NK-92 treated with Interleukin-12 subunit alpha and Interleukin-12 subunit beta, amount 100 ng/mL, for 24 hours (cell line): ENCODE measurements around the gene TTLL3.
A peak's percentile ranks its signal among the peaks of the same experiment; 100 is the strongest.
"Not testable (repeated sequence)": the region's sequence is repeated elsewhere in the genome, so short reads cannot be mapped to it uniquely, and the experiment has no call there.

Experiments used
- DNase-seq: peaks from one replicate; lab custom pipeline; 2025; lab: John Stamatoyannopoulos, UW

Gene TTLL3

DNA sequence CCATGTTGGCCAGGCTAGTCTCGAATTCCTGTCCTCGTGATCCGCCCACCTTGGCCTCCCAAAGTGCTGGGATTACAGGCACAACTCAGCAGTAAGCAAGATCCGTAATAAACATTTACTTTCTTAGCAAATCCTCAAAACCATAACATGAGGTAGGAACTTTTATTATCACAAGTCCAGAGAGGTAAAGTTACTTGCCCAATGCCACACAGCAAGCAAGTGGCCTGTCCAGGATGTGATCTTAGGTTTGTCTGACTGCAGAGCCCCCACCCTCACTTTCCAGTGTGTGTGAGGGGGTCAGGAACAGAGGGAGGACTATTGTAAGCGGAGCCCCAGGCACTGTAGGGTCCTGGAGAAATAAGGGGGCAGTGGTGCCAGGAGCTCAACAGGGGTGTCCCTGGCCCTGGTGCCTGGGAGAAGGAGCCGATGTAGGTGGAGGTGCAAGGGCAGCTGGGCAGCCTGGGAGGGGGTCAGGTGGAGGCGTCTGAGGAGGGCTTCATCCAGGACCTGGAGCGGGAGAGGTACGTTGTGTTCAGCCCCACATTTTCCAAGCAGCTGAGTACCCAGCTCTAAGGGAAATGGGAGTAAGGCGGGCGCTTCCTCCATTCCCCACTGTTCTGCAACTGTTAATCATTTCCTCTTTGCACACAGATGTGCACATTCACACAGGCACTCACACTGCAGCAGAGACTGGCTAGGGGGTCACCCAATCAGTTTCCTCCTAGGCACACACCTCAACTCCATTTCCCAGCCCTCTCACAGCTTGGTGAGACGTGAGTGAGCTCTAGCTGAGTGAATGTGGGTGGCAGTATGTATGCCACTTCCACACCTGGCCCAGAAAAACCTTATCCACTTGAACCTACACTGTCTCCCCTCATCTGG is 27.9 kb downstream of the TTLL3 start:
- DNase-seq, result no peak

DNA sequence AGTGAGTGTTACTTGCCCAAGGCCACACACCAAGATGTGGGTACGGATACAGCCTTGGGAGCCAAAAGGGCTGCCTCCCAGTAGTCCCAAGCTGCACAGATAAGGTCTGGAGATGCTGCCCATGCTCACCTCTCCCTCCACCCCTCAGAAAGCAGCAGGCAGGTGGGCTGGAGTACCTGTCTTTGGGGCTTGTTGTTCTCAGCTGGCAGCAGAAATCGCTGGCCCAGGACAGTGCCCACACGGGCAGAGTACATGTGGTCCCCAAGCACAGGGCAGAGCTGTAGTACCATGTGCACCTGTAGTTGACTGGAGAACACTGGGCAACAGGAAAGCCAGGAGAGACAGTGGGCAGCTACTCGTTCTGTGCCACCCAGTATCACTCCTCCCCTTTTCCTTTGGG is 28.8 kb downstream of the TTLL3 start:
- DNase-seq, result no peak

DNA sequence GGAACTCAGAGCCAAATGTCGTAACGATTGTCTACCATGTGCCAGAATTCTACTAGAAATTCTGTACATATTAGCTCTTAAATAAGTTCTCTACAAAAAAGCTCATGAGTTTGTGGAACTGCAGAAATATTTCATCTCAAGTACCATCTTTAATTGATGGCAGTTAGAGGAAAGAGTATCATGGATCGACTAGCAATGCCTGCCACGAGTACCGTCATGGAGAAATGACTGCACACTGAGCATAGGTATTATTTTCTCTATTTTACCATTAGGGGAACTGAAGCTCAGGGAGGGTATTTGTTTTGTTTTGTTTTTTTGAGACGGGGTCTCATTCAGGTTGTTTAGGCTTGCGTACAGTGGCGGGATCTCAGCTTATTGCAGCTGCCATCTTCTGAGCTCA is 31.0 kb downstream of the TTLL3 start:
- DNase-seq, result no peak

DNA sequence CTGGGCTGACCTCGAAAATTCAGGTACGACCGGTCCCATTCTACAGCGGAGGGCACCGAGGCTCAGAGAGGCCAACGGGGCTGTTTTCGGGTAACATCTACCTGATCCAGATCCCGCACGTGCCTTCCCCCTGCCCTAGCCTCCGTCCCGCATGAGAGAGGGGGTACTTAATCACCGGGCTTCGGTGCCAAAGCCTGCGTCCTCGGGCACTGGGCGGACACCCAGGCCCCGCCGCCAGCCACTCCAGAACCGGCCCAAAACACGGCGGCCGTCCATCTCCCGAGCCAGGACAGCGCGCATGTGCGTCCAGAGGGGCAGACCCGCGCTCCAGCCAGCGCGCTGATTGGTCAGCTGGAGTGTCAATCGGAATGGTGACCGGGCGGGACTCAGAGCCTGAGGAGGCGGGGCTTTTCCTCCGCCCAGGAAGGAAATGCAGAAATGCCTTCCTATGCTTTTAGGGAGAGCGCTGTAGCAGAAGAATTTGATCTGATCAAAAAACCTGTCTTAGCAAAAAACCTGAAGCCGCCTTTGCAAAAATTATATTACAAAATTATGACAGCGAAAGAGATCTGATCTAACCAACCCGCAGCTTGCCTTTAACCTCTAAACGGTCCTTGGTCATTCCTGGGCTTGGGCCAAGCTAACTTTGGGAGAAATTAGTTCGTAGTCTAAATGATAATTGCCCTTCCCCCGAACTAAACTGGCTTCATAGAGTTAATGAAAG is 33.8 kb downstream of the TTLL3 start, which contains the start of gene RPUSD3:
TSS of gene RPUSD3 (minus strand) at position 294 of the 724 bp plus-strand sequence. CDS start at position 276, 18 bp downstream.
- DNase-seq, result peak; percentile 80

DNA sequence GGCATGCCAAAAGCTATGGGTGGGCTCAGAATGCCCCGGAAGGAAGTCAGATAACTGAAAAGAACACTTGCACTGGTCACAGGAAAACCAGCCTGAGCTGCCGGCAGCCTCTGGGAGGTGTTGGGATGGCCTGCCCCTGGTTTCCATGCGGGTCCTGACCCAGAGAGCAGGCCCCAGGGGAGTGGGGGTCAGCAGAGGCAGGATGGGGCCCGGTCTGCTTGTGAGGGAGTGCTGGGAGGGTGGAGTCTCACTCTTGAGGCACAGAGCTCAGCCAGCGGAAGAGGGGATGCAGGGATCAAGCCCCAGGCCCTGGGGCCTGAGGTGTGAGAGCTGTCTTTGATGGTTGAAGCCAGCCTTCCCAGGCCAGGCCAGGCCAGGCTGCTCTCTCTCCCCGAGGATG is 36.2 kb downstream of the TTLL3 start:
- no peak for DNase-seq

DNA sequence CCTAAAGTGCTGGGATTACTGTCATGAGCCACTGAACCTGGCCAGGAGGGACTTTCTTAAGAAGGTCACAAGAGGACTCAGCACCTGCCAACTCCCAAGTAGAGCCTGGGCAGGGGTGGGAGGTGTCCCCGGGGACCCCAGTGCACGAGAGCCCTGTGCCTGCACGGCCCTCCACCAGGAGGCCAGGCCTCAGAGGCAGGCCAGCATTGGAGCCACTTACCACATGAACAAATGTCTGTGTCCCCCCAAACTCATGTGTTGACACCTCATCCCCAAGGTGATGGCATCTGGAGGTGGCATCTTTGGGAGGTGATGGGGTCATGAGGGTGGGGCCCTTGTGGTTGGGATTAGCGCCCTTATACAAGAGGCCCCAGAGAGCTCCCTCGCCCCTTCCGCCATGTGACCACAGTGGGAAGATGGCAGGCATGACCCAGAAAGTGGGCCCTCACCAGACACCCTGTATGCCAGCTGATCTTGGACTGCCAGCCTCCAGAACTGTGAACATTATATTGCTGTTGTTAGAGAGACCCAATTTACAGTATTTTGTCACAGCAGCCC is 36.9 kb downstream of the TTLL3 start:
- no peak for DNase-seq

DNA sequence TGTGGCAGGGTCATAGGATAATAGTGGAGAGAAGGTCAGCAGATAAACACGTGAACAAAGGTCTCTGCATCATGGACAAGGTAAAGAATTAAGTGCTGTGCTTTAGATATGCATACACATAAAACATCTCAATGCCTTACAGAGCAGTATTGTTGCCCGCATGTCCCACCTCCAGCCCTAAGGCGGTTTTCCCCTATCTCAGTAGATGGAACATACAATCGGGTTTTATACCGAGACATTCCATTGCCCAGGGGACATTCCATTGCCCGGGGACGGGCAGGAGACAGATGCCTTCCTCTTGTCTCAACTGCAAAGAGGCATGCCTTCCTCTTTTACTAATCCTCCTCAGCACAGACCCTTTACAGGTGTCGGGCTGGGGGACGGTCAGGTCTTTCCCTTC is 37.8 kb downstream of the TTLL3 start:
- not testable (repeated sequence) for DNase-seq

DNA sequence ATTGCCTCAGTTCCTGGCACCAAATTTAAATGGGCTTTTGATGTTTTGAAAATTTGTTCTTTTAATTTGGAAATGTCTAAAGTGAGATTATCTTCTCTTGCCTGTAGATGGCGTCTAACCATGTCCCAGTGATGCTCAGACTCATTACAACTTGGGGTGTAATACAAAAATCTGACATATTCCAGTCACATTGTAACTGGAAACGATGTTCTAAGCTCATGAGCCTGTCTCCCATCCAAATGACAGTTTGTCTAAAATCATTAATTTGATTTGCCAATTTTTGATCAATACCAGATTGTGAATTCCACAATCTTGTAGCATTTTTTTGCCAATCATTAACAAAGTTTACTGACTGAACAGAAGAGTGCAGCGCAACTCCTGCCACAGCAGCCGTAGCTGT is 38.8 kb downstream of the TTLL3 start:
- DNase-seq, result not testable (repeated sequence)

DNA sequence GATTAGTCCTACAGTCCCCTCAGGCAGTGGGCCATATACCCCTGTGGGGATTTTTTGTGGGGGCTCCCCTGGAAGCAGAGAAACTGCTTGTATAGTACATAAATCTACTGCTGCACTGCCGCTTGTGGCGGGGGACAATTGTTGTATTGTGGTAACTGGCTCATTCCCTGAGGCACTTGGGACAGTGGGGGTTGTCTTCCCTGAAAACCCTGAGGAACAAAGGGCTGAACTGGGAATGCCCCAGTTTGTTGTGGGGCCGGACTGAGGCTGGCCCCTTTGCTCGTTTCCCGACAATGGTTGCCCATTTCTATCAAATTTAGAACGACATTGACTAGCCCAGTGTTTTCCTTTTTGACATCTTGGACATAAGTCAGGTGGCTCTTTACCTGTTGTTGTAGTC is 41.3 kb downstream of the TTLL3 start:
- not testable (repeated sequence) for DNase-seq

DNA sequence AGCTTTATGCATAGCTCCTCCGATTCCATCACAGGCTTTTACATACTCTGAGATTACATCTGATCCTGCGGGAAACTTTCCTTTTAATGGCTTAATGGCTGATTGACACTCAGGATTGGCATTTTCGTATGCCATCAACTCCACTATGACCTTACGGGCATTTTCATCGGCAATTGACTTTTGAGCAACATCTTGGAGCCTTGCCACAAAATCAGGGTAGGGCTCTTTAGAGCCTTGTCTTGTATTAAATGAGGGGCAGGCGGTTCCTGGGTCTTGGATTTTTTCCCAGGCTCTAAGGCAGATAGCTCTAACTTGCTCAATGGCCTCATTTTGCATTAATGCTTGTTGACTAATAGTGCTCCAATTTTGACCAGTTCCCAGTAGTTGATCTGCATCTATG is 41.9 kb downstream of the TTLL3 start:
- DNase-seq, result not testable (repeated sequence)

DNA sequence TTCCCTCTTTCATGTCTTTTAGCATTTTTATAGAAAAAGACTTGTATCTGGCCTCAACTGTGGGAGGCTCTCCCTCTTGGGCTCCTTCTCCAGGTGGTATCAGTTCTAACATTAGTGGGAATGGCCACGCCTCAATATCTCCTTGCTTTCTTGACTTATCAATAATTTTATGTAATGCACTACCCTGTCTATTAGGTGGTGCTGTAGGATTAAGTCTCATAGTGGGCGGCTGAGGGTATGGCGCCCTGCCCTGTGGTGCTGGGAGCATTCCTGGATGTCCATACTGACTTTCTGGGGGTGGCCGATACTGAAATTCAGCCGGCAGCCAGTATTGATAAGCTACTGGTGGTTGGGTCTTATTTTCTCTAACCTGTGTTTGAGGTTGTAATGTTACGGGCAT is 42.5 kb downstream of the TTLL3 start:
- DNase-seq, result no peak

DNA sequence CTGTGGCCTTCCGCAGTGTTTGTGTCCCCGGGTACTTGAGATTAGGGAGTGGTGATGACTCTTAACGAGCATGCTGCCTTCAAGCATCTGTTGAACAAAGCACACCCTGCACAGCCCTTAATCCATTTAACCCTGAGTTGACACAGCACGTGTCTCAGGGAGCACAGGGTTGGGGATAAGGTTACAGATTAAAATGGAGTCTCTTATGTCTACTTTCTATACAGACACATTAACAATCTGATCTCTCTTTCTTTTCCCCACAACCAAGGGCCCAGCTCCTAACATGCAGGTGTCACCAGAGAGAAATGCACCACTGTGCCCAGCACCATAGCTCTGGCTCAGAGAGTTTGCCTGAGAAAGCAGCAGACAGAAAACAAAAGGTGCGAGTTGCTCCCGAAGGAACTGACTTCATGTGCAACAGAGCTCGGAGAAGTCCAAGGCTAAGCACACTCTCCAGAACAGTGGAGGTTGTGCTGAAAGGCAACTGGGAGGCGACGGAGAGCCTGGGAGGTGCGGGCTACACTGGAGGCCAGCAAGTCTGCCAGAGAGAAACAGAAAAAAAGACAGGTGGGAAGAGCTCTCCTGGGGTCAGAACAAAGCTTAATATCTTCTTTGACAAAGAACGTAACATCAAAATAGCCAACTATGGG is 44.4 kb downstream of the TTLL3 start:
- not testable (repeated sequence) for DNase-seq

DNA sequence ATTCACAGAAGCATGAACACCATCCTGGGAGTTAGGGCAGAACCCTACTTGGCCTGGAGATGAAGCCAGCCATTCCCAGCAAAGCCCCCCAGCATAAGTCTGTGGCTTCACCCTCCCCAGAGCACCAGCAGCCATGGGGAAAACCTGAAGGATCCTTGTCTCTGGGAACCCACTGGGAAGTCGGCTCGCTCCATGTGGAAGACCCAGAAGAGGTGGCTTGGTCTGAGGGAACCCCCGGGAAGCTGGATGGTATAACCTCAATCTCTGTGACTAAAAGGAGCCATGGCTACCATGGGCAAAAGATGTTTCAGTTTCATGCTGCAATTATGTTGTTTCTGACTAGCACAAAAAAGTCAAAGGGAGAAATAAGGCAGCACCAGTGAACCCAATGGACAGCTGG is 45.5 kb downstream of the TTLL3 start:
- no peak for DNase-seq

DNA sequence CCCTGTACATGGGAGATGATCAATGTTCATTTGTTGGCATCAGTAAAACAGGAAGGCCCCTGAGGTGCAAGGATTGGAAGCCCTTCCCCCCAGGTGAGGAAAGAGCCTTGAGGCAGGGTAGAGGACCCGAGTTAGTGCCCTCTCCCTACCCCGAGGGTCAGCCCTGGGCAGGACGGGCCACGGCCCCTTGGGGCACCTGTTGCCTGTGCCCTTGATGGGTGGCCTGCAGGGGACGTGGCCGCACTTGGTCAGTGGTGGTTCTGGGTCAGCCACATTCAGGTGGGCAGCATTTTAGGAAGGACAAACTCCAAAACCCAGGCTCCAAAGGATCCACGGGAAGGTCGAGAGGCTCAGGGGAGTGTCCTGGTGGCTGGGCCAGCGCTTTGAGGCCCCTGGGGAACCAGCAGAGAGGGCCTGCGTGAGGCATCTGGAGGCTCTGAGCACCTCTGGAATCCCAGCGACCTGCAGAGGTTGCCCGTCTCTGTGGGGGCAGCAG is 49.5 kb downstream of the TTLL3 start:
- DNase-seq, result no peak

DNA sequence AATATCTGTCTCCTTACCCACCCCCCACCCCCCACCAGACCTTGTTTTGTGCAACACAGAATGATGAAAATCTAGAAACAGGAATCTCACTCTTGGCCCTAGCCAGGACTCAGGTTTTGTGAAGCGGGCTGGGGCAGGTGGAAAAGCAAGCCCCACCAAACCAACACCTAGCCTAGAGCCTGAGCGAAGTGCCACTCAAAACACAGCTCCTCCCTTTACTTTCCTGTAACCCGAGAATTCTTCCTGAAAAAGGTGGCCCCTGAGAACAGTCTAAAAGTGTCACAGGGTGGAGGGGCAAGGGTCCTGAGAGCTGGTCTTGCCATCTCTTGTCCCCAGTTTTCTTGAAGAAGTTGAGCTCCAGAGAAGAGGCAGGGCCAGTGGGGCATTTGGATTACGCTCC is 51.1 kb downstream of the TTLL3 start:
- no peak for DNase-seq

DNA sequence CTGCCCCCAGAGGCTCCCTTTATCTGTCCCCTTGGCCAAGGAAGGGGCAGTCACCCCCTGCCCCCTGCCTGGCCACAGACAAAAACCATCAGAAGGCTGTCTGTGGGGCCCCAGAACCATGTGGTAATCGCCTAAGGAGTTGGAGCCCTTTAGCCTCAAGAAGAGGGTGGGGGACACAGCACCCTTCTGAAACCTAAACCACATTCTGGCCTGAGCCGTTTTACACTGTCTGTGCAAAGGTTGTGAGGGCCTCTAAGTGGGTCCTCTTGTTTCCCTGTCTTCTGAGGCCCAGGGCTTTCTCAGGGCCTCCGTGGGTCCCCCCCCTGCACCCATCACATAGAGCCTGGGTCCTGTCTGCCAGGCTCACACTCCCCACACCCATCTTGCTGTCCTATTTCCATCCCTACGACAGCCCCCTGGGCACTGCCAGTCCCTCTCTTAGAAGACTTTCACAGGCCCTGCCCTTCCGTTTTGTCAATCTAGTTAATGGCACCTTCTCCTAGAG is 51.6 kb downstream of the TTLL3 start:
- DNase-seq, result no peak

DNA sequence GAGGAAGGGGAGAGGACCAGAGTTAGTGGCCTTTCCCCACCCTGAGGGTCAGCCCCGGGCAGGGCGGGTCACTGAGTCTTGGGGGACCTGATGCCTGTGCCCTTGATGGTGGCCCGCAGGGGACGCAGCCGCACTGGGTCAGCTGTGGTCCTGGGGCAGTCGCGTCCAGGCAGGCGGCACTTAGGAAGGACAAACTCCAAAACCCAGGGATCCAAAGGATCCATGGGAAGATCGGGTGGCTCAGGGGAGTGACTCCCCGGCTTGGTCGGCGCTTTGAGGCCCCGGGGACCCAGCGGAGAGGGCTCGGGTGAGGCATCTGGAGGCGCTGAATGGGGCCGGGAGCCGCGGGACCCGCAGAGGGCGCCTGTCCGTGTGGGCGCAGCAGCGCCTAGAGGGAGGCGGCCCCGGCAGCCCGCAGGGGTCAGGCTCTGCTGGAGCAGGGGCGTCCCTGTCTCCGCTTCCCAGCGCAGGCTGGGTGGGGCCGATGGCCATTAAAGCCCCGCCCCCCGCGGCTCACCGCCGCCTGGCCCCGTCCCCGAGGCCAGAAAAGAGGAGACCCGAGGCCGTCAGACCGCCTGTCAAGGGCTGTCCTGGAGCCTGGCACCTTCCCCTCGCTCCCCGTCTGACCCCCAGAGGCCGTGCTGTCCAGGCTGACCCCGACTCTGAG is 52.5 kb downstream of the TTLL3 start:
- no peak for DNase-seq

DNA sequence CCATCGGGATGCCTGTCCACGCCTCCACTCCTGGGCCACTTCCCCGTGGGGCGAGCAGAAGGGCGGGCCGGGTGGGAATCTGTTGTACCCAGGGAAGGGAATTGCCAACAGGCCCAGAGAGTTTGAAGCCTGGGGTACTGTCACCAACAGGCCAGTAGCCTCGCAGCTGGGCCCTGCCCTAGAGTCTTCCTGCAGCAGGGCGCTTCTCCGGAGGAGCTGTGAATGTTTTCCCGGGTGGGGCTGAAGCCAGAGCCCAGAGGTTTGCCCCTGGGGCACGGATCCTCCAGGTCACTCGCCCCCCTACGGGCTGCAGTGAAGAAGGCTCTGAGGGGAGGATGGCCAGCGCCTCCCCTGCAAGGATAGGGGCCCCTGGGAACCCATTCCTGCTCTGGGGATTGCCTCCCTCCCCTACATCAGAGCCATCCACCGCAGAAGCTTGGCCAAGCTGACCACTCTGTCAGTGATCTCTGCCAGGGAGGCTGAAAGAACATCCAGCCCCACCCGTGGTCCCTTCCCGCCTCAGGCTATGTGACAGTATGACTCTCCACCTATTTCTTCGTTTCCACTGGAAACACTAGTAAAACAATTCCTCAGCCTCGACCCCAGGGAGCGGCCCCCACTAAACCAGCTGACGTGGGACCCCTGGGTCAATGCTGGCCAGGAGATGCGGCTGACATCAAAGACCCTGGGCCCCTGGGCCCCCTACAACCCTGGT is 53.2 kb downstream of the TTLL3 start:
- DNase-seq, result no peak

DNA sequence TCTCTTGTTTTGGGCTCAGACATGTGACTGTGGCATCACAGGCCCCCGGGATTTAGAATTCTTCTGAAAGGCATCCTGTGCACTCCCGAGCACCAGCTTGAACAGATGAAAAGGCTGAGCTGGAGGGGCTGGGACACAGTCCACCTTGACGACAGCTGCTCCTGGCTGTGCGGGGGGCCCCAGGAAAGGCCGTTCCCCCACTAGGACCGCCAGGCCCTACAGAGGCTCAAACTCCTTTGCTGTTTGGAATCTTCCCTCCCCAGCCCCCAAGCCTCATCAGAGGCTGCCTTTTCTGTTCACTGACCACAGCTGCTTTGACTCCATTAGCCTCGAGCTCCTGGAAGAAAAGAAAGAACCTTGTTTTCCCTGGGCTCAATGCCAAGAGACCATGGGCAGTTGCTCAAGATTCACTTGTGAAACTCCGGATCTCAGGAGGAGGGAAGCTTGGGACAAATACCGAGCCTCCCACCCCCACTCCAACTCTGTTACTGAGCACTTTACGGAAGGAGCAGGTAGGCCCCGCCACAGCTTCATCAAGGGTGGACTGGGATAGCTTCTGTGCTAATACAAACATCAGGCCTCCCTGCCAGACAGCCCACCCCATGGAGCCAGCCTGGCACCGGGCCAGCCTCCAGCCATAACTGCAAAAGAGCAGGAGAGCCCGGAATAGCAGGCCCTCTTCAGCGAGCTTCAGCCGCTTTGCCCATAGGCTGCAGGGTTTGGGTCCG is 54.3 kb downstream of the TTLL3 start:
- DNase-seq, result no peak

DNA sequence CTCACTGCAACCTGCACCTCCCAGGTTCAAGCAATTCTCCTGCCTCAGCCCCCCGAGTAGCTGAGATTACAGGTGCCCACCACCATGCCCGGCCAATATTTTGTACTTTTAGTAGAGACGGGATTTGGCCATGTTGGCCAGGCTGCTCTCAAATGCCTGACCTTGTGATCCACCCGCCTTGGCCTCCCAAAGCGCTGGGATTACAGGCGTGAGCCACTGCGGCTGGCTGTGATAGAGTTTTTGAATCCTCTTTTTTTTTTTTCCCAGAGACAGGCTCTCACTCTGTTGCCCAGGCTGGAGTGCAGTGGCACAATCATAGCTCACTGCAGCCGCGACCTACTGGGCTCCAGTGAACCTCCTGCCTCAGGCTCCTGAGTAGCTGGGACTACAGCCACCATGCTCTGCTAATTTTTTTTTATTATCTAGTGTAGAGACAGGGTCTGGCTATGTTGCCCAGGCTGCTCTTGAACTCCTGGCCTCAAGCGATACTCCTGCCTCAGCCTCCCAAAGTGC is 55.1 kb downstream of the TTLL3 start:
- DNase-seq, result not testable (repeated sequence)
